GM12873 (cell line): ENCODE results near the gene SAA2.

Source experiments
- TF ChIP-seq, protein P1 (sequence below): IDR thresholded peaks from 2 replicates; pipeline ENCODE4 v1.5.1; 2012; ENCODE audit warnings: low read depth, mild to moderate bottlenecking, moderate library complexity, low read length, control low read depth; ENCODE audit not compliant: insufficient read depth; ENCODE audit errors: missing control alignments

The SAA2 gene

DNA sequence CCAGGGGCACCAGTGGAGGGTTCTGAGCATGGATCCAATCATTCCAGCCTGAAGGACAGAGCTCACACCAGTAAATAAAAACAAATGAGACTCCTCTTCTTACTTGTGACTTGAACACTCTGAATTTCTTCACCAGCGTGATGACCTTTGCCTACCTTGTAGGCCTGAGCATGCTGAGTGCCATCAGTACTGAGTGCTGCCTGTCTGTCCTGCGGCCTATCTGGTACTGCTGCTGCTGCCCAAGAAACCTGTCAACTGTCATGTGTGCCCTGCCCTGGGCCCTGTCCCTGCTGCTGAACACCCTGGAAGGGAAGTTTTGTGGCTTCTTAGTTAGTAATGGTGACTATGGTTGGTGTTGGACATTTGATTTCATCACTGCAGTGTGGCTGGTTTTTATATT is 51.9 kb downstream of the SAA2 start:
- TF ChIP-seq, protein P1, sequence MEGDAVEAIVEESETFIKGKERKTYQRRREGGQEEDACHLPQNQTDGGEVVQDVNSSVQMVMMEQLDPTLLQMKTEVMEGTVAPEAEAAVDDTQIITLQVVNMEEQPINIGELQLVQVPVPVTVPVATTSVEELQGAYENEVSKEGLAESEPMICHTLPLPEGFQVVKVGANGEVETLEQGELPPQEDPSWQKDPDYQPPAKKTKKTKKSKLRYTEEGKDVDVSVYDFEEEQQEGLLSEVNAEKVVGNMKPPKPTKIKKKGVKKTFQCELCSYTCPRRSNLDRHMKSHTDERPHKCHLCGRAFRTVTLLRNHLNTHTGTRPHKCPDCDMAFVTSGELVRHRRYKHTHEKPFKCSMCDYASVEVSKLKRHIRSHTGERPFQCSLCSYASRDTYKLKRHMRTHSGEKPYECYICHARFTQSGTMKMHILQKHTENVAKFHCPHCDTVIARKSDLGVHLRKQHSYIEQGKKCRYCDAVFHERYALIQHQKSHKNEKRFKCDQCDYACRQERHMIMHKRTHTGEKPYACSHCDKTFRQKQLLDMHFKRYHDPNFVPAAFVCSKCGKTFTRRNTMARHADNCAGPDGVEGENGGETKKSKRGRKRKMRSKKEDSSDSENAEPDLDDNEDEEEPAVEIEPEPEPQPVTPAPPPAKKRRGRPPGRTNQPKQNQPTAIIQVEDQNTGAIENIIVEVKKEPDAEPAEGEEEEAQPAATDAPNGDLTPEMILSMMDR: no peak
